ENCODE results near the gene P3H4.
A peak's percentile ranks its signal among the peaks of the same experiment; 100 is the strongest.
"Not testable (repeated sequence)": the region's sequence is repeated elsewhere in the genome, so short reads cannot be mapped to it uniquely, and the experiment has no call there.

Gene P3H4, protein sequence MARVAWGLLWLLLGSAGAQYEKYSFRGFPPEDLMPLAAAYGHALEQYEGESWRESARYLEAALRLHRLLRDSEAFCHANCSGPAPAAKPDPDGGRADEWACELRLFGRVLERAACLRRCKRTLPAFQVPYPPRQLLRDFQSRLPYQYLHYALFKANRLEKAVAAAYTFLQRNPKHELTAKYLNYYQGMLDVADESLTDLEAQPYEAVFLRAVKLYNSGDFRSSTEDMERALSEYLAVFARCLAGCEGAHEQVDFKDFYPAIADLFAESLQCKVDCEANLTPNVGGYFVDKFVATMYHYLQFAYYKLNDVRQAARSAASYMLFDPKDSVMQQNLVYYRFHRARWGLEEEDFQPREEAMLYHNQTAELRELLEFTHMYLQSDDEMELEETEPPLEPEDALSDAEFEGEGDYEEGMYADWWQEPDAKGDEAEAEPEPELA

GRCh38 chr17:41811549-41812380 lies at the start of gene P3H4:
Gene P3H4, minus strand, starts transcription at chr17:41811949. Its CDS starts 34 bp downstream, at chr17:41811915.
- peak; percentile 48 for DNase-seq (ENCODE audit: low read depth)

- DNase-seq (ENCODE audit: low read depth) = no peak
Measured at GRCh38 chr17:41860254-41860931, 48.6 kb upstream of the P3H4 start.

GRCh38 chr17:41851382-41851781 lies 39.6 kb upstream of the P3H4 start:
- DNase-seq (ENCODE audit: low read depth) = not testable (repeated sequence)

- DNase-seq (ENCODE audit: low read depth) = no peak
Measured at GRCh38 chr17:41849251-41849990, 37.7 kb upstream of the P3H4 start.

GRCh38 chr17:41848788-41849187 lies 37.0 kb upstream of the P3H4 start:
- no peak for DNase-seq (ENCODE audit: low read depth)

DNA sequence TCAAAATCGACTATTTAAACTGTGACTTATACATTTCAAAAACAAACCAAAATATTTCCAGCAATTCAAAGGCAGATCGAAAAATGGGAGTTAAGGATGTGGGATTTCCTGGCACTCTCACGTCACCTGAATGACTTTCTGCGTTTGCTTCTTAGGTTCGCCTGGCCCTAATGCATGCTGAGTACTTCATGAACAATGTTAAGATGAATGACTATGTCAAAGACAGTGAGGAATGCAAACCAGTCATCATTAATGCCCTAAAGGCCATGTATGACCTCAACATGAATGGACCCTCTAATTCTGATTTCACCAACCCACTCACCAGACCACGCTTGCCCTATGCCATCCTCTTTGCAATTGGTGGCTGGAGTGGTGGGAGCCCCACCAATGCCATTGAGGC lies 33.2 kb upstream of the P3H4 start:
- no peak for DNase-seq (ENCODE audit: low read depth)

- DNase-seq (ENCODE audit: low read depth) = not testable (repeated sequence)
Measured at GRCh38 chr17:41840781-41841180, 29.0 kb upstream of the P3H4 start.

DNA sequence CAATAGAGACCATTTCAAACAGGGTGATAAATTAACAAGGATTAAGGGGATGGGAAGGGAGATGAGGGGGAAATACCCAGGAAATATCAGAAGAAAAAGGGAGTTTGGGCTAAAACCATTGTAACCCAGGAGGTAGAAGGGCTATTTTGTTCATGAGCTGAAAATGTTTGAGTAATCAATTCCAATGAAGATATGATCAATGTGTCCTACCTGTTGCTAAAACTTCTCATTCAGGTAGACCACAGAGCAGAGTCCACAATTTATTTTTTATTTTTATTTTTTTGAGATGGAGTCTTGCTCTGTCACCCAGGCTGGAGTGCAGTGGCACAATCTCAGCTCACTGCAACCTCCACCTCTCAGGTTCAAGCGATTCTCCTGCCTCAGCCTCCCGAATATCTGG lies 27.7 kb upstream of the P3H4 start:
- not testable (repeated sequence) for DNase-seq (ENCODE audit: low read depth)

GRCh38 chr17:41837761-41838538 lies 26.2 kb upstream of the P3H4 start, which contains the start of gene KLHL10:
Gene KLHL10, plus strand, starts transcription at chr17:41837825. Its CDS starts 108 bp downstream, at chr17:41837933.
- DNase-seq (ENCODE audit: low read depth) = no peak

DNA sequence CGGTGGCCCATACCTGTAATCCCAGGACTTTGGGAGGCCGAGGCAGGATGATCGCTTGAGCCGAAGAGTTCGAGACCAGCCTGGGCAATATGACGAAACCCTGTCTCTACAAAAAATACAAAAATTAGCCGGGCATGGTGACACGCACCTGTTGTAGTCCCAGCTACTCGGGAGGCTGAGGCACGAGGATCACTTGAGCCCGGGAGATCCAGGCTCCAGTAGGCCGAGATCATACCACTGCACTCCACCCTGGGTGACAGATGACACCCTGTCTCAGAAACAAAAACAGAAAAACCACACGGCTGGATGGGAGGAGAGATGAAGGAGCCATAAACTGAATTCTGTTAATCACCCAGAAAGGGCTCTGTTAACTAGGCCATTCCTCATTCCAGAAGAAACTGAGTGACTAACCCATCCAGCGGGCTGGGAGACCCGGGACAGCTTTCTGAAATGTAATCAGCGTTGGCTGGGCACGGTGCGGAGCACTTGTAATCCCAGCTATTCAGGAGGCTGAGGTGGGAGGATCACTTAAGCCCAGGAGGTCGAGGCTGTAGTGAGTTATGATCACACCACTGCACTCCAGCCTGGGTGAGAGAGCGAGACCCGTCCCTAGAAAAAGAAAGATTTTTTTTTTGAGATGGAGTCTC lies 24.9 kb upstream of the P3H4 start:
- DNase-seq (ENCODE audit: low read depth) = no peak

GRCh38 chr17:41835800-41836549 lies 24.2 kb upstream of the P3H4 start, which contains the start of gene NT5C3B:
Gene NT5C3B, minus strand, starts transcription at chr17:41836232. Its CDS starts 39 bp downstream, at chr17:41836193.
- peak; percentile 44 for DNase-seq (ENCODE audit: low read depth)

DNA sequence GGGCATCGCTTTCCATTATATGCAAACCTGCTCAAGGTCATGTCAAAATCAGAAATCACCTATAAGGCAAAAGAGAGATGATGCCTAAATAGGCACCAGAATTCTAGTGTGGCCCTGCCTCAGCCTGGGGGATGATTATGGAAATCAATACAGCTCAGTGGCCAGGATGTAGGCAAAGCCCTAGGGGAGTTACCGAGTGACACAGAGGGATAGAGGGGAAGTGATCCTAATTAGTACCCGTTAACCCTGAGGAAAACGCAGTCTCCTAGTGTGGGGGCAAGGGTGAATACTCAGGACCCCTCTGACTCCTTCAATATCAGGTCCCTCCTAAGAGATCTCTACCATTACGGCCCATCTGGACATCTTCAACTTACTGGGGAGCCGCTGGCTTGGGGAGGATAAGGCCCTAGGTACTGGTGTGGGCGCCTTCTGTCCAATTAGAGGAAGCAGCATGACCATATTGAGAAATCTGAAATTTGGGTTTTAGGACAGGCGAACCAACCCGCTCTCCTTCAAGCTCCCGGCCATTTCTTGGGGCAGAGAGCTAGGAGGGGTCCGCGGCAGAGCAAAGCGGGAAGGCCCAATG lies 23.6 kb upstream of the P3H4 start:
- no peak for DNase-seq (ENCODE audit: low read depth)

DNA sequence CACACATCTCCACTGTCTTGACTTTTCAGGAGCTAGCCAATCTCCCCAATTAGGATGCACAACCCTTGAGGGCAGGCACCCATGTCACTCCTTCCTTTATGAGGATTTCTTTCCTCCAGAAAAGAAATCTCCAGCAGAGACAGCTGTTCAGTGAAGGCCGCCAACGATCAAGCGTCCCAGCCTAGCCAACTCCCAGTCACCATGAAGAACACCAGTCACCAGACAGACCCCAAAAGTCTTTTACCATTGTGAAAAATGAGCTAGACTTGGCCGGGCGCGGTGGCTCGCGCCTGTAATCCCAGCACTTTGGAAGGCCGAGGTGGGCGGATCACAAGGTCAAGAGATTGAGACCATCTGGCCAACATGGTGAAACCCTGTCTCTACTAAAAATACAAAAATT lies 18.2 kb upstream of the P3H4 start:
- DNase-seq (ENCODE audit: low read depth) = not testable (repeated sequence)

DNA sequence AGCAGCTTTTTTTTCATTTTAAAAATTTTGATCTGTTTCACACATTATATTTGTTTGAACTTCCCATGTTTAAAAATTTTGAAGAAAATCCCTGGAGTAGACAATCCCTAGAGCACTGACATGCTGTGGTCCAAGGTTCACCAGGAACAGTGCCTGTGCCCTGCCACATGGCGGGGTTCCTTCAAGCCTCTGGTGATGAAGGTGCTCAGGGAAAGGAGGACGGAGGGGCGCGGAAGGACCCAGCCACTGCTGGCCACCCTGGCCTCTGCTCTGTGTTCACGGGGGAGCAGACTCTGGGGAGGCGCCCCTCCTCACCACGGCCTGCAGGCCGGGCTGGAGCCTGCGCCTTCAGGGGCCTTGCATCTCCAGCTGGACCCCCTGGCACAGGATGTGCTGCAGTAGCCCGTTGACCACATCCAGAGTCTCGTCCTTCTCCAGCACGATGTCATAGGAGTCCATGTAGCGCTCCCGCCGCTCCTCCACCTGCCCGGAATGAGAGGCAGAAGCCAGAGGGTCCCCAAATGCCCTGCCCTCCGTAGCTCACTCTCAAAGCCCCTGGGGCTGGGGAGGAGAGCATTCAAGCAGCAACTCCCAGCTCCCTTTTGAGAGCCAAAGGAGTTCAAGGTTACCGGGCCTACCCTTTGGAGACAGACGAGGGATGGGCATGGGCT lies 13.6 kb upstream of the P3H4 start:
- no peak for DNase-seq (ENCODE audit: low read depth)

DNA sequence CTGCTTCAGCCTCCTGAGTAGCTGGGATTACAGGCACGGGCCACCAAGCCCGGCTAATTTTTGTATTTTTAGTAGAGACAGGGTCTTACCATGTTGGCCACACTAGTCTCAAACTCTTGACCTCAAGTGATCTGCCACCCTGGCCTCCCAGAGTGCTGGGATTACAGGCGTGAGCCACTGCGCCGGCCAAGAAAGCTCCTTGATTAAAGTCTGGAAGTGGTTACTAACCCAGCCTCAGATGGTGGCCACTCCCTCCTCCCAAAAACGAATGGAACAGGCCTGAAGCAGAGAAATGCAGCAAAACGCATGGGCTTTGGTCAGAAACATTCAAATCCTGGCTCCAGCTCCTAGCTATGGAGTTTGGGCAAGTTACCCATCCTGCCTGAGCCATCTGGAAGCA lies 12.3 kb upstream of the P3H4 start:
- DNase-seq (ENCODE audit: low read depth) = no peak

DNA sequence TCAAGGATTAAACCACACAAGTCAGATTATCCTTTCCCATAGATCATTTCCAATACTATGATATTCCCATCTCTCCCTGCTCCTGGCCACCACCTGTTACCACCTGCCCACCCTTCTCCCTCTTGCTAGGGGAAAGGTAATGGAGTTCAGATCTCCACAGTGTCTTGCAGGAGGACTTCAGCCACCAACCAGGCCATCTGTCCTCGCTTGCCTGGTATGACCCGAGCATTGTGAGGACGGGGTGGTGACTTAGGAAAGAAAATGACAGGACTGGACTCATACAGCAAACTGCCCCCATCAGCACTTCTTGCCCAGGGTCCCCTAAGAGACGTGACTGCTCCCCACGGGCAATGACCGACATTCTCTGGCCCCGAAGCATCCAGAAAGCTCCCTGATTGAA lies 11.8 kb upstream of the P3H4 start:
- no peak for DNase-seq (ENCODE audit: low read depth)

DNA sequence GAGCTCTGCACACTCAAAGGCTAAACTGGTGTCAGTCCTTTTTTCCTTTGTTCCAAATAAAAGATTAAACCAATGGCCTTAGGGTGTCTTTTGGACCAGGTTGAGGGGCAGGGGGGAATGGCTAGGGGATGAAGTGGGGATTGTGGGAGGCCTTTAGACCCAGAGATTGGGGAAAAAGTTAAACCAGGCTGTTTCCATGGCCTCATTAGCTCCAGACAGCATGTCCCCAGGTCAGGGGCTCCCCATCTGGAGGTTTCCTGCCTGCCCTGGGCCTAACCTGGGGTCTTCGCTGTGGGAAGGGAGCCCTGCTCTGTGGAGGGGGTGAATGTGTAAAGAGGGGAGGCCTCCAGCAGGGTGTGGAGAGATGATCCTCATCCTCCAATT lies 11.4 kb upstream of the P3H4 start:
- DNase-seq (ENCODE audit: low read depth) = no peak

All from T-helper 22 cell (primary cell).